Measurements from ENCODE around the gene POLR1A.
A peak's percentile ranks its signal among the peaks of the same experiment; 100 is the strongest.

Gene POLR1A

GRCh38 chr2:86052265-86052664 lies 53.4 kb downstream of the POLR1A start:
- no peaks in the 10 kb centered on the region for H3K9me3 ChIP-seq (ENCODE audit: control insufficient read depth, insufficient read depth, low read depth, low read length)
- POLR2A ChIA-PET, result no interaction called here
- CTCF ChIA-PET, result interaction anchor here (0.6 kb wide), 1 partner anchor 7 kb away, joined by 4 read pairs; no protein-coding TSS in a partner anchor
- peaks cover 22 to 87% of the 10 kb centered on the region in 2 experiments for H3K36me3 ChIP-seq (ENCODE audit: control insufficient read depth in 2 of 2, insufficient read depth in 1 of 2, low read length in 2 of 2)
- no peaks in the 10 kb centered on the region for H3K4me1 ChIP-seq (ENCODE audit: control insufficient read depth, insufficient read depth, low read length)
- no peak overlapping the region for H3K27ac ChIP-seq (ENCODE audit: extremely low read depth, low read depth, low read length)
- no peak overlapping the region for H3K4me3 ChIP-seq (ENCODE audit: low read depth, low read length)
- no peak for TF ChIP-seq KLF9 (tag by site-specific recombination; IDR thresholded peaks at IDR 0.05; ENCODE audit: low read depth)
- TF ChIP-seq ZNF140 (tag by site-specific recombination; IDR thresholded peaks at IDR 0.05), result no peak
- no peak for TF ChIP-seq PRDM2 (tag by site-specific recombination; IDR thresholded peaks at IDR 0.05; ENCODE audit: borderline replicate concordance)
- no peak for TF ChIP-seq ZBTB1 (tag by site-specific recombination; IDR thresholded peaks at IDR 0.05)
- no peak for TF ChIP-seq ZBTB44 (tag by site-specific recombination; IDR thresholded peaks at IDR 0.05)
- peak; percentile 74; the same call in 1 of the 2 replicates for TF ChIP-seq ZNF677 (tag by site-specific recombination; IDR thresholded peaks at IDR 0.05)
- no peak for TF ChIP-seq ZNF600 (tag by site-specific recombination; IDR thresholded peaks at IDR 0.05)
- TF ChIP-seq ZNF112 (tag by site-specific recombination; IDR thresholded peaks at IDR 0.05), result no peak
- no peak for TF ChIP-seq ZNF416 (tag by site-specific recombination; IDR thresholded peaks at IDR 0.05)

- H3K9me3 ChIP-seq (ENCODE audit: control insufficient read depth, insufficient read depth, low read depth, low read length), result no peaks in the 10 kb centered on the region
- H3K36me3 ChIP-seq (ENCODE audit: control insufficient read depth in 2 of 2, insufficient read depth in 1 of 2, low read length in 2 of 2), result peaks cover 33 to 95% of the 10 kb centered on the region in 2 experiments
- H3K4me1 ChIP-seq (ENCODE audit: control insufficient read depth, insufficient read depth, low read length), result no peaks in the 10 kb centered on the region
- no peak for TF ChIP-seq SALL2 (tag by site-specific recombination; IDR thresholded peaks at IDR 0.05; ENCODE audit: borderline replicate concordance)
- no peak for TF ChIP-seq KLF8 (tag by site-specific recombination; IDR thresholded peaks at IDR 0.05)
- no peak for TF ChIP-seq OVOL3 (tag by site-specific recombination; IDR thresholded peaks at IDR 0.05)
- no peak for TF ChIP-seq KLF10 (tag by site-specific recombination; IDR thresholded peaks at IDR 0.05)
- no peak for TF ChIP-seq FEZF1 (tag by site-specific recombination; IDR thresholded peaks at IDR 0.05)
- no peak for TF ChIP-seq ZNF138 (tag by site-specific recombination; IDR thresholded peaks at IDR 0.05; ENCODE audit: borderline replicate concordance)
- TF ChIP-seq ZFP41 (tag by site-specific recombination; IDR thresholded peaks at IDR 0.05; ENCODE audit: borderline replicate concordance), result no peak
- TF ChIP-seq ZNF544 (tag by site-specific recombination; IDR thresholded peaks at IDR 0.05), result no peak
- TF ChIP-seq ZNF221 (tag by site-specific recombination; IDR thresholded peaks at IDR 0.05; ENCODE audit: borderline replicate concordance), result no peak
- TF ChIP-seq GLI2 (tag by site-specific recombination; IDR thresholded peaks at IDR 0.05; ENCODE audit: borderline replicate concordance, low read depth), result no peak
- TF ChIP-seq ZNF654 (tag by site-specific recombination; IDR thresholded peaks at IDR 0.05; ENCODE audit: low read depth), result no peak
- TF ChIP-seq ZNF114 (tag by site-specific recombination; IDR thresholded peaks at IDR 0.05), result no peak
- no peak for TF ChIP-seq ZNF501 (tag by site-specific recombination; IDR thresholded peaks at IDR 0.05)
- TF ChIP-seq ZNF600 (tag by site-specific recombination; IDR thresholded peaks at IDR 0.05), result no peak
- TF ChIP-seq ZNF16 (tag by site-specific recombination; IDR thresholded peaks at IDR 0.05; ENCODE audit: low read depth), result no peak
- TF ChIP-seq IKZF3 (tag by site-specific recombination; IDR thresholded peaks at IDR 0.05), result no peak
- no peak for TF ChIP-seq ZSCAN23 (tag by site-specific recombination; IDR thresholded peaks at IDR 0.05)
- TF ChIP-seq ZFP3 (tag by site-specific recombination; IDR thresholded peaks at IDR 0.05; ENCODE audit: low read depth), result no peak
- TF ChIP-seq REST (tag by site-specific recombination; IDR thresholded peaks at IDR 0.05), result no peak
- POLR2A ChIA-PET, result no interaction called here
- H3K4me3 ChIP-seq (ENCODE audit: low read depth, low read length), result no peak overlapping the region
- CTCF ChIA-PET, result no interaction called here
- no peak overlapping the region for H3K27ac ChIP-seq (ENCODE audit: extremely low read depth, low read depth, low read length)
Measured at GRCh38 chr2:86050301-86050700, 55.4 kb downstream of the POLR1A start.
